ENCODE measurements around the gene SAMD9. TPM values are rescaled to one million over a fixed set of nuclear protein-coding genes. Genes with fewer than 3 reads are reported as not detected.
"Not testable (repeated sequence)": the region's sequence is repeated elsewhere in the genome, so short reads cannot be mapped to it uniquely, and the experiment has no call there.

Gene SAMD9
- total RNA-seq, 2 donors from 2014 or later = 6.8 to 16.3 TPM

GRCh38 chr7:93138576-93138975 lies 20.8 kb upstream of the SAMD9 start:
- Mint-ChIP-seq H3K27ac (no peak overlapping the region), H3K9me3 (peaks cover 25 to 26% of the 10 kb centered on the region in 2 donors), H3K36me3 (peaks cover 41 to 44% of the 10 kb centered on the region in 2 donors)
- ATAC-seq (no peak), DNase-seq (ENCODE audit: low spot score in 2 of 2) (no peak)

GRCh38 chr7:93133005-93133404 lies 15.2 kb upstream of the SAMD9 start:
- ATAC-seq (no peak), DNase-seq (ENCODE audit: low spot score in 2 of 2) (no peak)
- H3K9me3 Mint-ChIP-seq = peaks cover 39% of the 10 kb centered on the region in 2 donors
- no peak overlapping the region for H3K27ac Mint-ChIP-seq
- peaks cover 49 to 71% of the 10 kb centered on the region in 2 donors for H3K36me3 Mint-ChIP-seq

GRCh38 chr7:93132216-93132615 lies 14.4 kb upstream of the SAMD9 start:
- Mint-ChIP-seq H3K9me3 (peaks cover 37% of the 10 kb centered on the region in 2 donors), H3K36me3 (peaks cover 47 to 67% of the 10 kb centered on the region in 2 donors), H3K27ac (no peak overlapping the region)
- ATAC-seq (no peak), DNase-seq (ENCODE audit: low spot score in 2 of 2) (no peak)

GRCh38 chr7:93126954-93127353 lies 9.2 kb upstream of the SAMD9 start:
- not testable (repeated sequence) for ATAC-seq; H3K27ac Mint-ChIP-seq; DNase-seq (ENCODE audit: low spot score in 2 of 2)
- Mint-ChIP-seq H3K36me3 (peaks cover 57 to 65% of the 10 kb centered on the region in 2 donors), H3K9me3 (peaks cover 49 to 62% of the 10 kb centered on the region in 2 donors)

- H3K27ac Mint-ChIP-seq; DNase-seq (ENCODE audit: low spot score in 2 of 2); ATAC-seq: not testable (repeated sequence)
- Mint-ChIP-seq H3K9me3 (peaks cover 41 to 55% of the 10 kb centered on the region in 2 donors), H3K36me3 (peaks cover 51 to 55% of the 10 kb centered on the region in 2 donors)
Observed at GRCh38 chr7:93123532-93123931, 5.8 kb upstream of the SAMD9 start.

GRCh38 chr7:93120592-93121549 lies 3.1 kb upstream of the SAMD9 start:
- no peak for DNase-seq (ENCODE audit: low spot score in 2 of 2)
- ATAC-seq = no peak
- peaks cover 46 to 48% of the 10 kb centered on the region in 2 donors for H3K36me3 Mint-ChIP-seq
- no peak overlapping the region for H3K27ac Mint-ChIP-seq
- peaks cover 34 to 46% of the 10 kb centered on the region in 2 donors for H3K9me3 Mint-ChIP-seq

- Mint-ChIP-seq H3K27ac (no peak overlapping the region), H3K36me3 (peaks cover 32 to 44% of the 10 kb centered on the region in 2 donors), H3K9me3 (peaks cover 24 to 35% of the 10 kb centered on the region in 2 donors)
- ATAC-seq = no peak
- DNase-seq (ENCODE audit: low spot score in 2 of 2) = no peak
Observed at GRCh38 chr7:93119191-93119905, 1.6 kb upstream of the SAMD9 start.

- Mint-ChIP-seq H3K9me3 (peaks cover 15 to 22% of the 10 kb centered on the region in 2 donors), H3K36me3 (peaks cover 28 to 52% of the 10 kb centered on the region in 2 donors), H3K27ac (peak overlapping the region; percentile 58 to 94)
- DNase-seq (ENCODE audit: low spot score in 2 of 2) (no peak), ATAC-seq (no peak)
Observed at GRCh38 chr7:93117327-93117726, 452 bp downstream of the SAMD9 start.

GRCh38 chr7:93115796-93116195 lies 2.0 kb downstream of the SAMD9 start:
- Mint-ChIP-seq H3K9me3 (peaks cover 23 to 24% of the 10 kb centered on the region in 2 donors), H3K27ac (peak overlapping the region in 1 of 2 donors; percentile 70), H3K36me3 (peaks cover 38 to 66% of the 10 kb centered on the region in 2 donors)
- DNase-seq (ENCODE audit: low spot score in 2 of 2) (no peak), ATAC-seq (peak; percentile 83 to 95)

- H3K36me3 Mint-ChIP-seq = peaks cover 94 to 99% of the 10 kb centered on the region in 2 donors
- ATAC-seq = no peak
- no peak overlapping the region for H3K27ac Mint-ChIP-seq
- no peak for DNase-seq (ENCODE audit: low spot score in 2 of 2)
- H3K9me3 Mint-ChIP-seq = peaks cover 47 to 55% of the 10 kb centered on the region in 2 donors
Observed at GRCh38 chr7:93108003-93108402, 9.8 kb downstream of the SAMD9 start.

GRCh38 chr7:93097388-93097787 lies 20.4 kb downstream of the SAMD9 start:
- Mint-ChIP-seq H3K9me3 (peaks cover 20 to 30% of the 10 kb centered on the region in 2 donors), H3K27ac (no peak overlapping the region), H3K36me3 (peaks cover 11 to 14% of the 10 kb centered on the region in 2 donors)
- DNase-seq (ENCODE audit: low spot score in 2 of 2) = no peak
- ATAC-seq = no peak

- Mint-ChIP-seq H3K27ac (no peak overlapping the region), H3K9me3 (peaks cover 10 to 11% of the 10 kb centered on the region in 2 donors), H3K36me3 (peaks cover 0 to 10% of the 10 kb centered on the region in 2 donors)
- DNase-seq (ENCODE audit: low spot score in 2 of 2) = peak in 1 of 2 donors; percentile 2
- ATAC-seq = peak in 1 of 2 donors; percentile 73
Observed at GRCh38 chr7:93092757-93093370, 24.9 kb downstream of the SAMD9 start.

GRCh38 chr7:93073357-93073756 lies 44.4 kb downstream of the SAMD9 start:
- not testable (repeated sequence) for DNase-seq (ENCODE audit: low spot score in 2 of 2); H3K27ac Mint-ChIP-seq; ATAC-seq
- H3K9me3 Mint-ChIP-seq = peaks cover 10 to 15% of the 10 kb centered on the region in 2 donors
- peaks cover 12 to 23% of the 10 kb centered on the region in 2 donors for H3K36me3 Mint-ChIP-seq

- H3K36me3 Mint-ChIP-seq = no peaks in the 10 kb centered on the region
- DNase-seq (ENCODE audit: low spot score in 2 of 2) = no peak
- no peak overlapping the region for H3K27ac Mint-ChIP-seq
- H3K9me3 Mint-ChIP-seq = peaks cover 0 to 12% of the 10 kb centered on the region in 2 donors
- no peak for ATAC-seq
Observed at GRCh38 chr7:93062599-93062998, 55.2 kb downstream of the SAMD9 start.

- ATAC-seq (peak in 1 of 2 donors; percentile 30), DNase-seq (ENCODE audit: low spot score in 2 of 2) (no peak)
- H3K9me3 Mint-ChIP-seq = peaks cover 0 to 5% of the 10 kb centered on the region in 2 donors
- H3K36me3 Mint-ChIP-seq = no peaks in the 10 kb centered on the region
- H3K27ac Mint-ChIP-seq = no peak overlapping the region
Observed at GRCh38 chr7:93060865-93061264, 56.9 kb downstream of the SAMD9 start.

- Mint-ChIP-seq H3K36me3 (no peaks in the 10 kb centered on the region), H3K9me3 (no peaks in the 10 kb centered on the region), H3K27ac (no peak overlapping the region)
- no peak for ATAC-seq
- DNase-seq (ENCODE audit: low spot score in 2 of 2) = no peak
Observed at GRCh38 chr7:93060025-93060424, 57.8 kb downstream of the SAMD9 start.
